NT2/D1 (cell line): ENCODE measurements around the gene IL1RN.

Experiments
- SUZ12 ChIP-seq: IDR thresholded peaks from 2 replicates; pipeline ENCODE4 v1.6.1; 2011; ENCODE audit not compliant: insufficient read length, insufficient read depth; ENCODE audit errors: extremely low read depth
- YY1 ChIP-seq: IDR thresholded peaks from 2 replicates; pipeline ENCODE4 v1.6.1; 2011; ENCODE audit not compliant: insufficient read length, insufficient read depth
- ZNF274 ChIP-seq: IDR thresholded peaks from 2 replicates; pipeline ENCODE4 v1.6.1; 2011; ENCODE audit warnings: mild to moderate bottlenecking, low read depth, low read length

GRCh38 chr2:113158884-113159553 is 31.6 kb downstream of the IL1RN start:
- TF ChIP-seq YY1 (no peak), ZNF274 (no peak), SUZ12 (no peak)
